Sigmoid colon (tissue), 4 donors: Measurements from ENCODE around the gene COX6B2.

ENCODE experiments used
- EP300 ChIP-seq, 4 donors: sonication (generic); formaldehyde crosslinking; IDR thresholded peaks; one replicate each; pipeline ENCODE4 v1.6.1; 2017; ENCODE audit warnings: antibody characterized with exemption in 4 of 4
- POLR2A ChIP-seq, 2 donors: fragments of 450-650 bp; IDR thresholded peaks; one replicate each; pipeline ENCODE4 v1.6.1; 2016; ENCODE audit warnings: antibody characterized with exemption in 2 of 2, mild to moderate bottlenecking in 2 of 2, moderate library complexity in 2 of 2
- POLR2AphosphoS5 ChIP-seq, 4 donors: sonication (generic); formaldehyde crosslinking; IDR thresholded peaks; one replicate each; pipeline ENCODE4 v1.6.1; 2017; ENCODE audit warnings: antibody characterized with exemption in 4 of 4
- TF ChIP-seq, protein P1 (sequence below), 4 experiments: fragments of 450-650 bp in 3 of 4; fragments of 200-600 bp in 1 of 4; IDR thresholded peaks; one replicate each; pipeline ENCODE4 v1.5.1; 2016 to 2019; ENCODE audit warnings: antibody characterized with exemption in 4 of 4, mild to moderate bottlenecking in 3 of 4, moderate library complexity in 2 of 4

DNA sequence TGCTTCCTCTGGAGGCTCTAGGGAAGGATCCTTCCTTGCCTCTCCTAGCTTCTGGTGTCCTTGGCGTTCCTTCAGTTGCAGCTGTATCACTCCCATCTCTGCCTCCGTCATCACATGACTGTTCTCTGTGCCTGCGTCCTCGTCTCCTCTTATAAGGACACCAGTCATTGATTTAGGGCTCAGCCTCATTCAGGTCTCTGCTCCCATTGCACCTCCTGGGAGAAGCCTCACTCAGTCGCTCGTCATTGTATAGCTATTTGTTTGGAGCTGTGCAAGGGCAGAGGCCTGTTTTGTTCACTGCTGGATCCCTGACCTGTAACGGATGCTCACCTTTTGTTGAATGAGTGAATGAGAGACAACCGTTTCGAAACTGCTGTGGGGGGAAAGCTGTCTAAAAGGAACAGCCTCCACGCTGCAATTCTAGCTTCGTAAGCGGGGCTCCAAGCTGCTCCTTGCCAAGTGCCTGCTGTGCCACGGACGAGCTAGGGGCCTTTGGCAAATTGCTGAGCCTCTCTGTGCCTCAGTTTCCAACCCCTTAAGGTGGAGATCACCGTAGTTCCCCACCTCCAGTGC, 53.5 kb downstream of the COX6B2 start:
- TF ChIP-seq, protein P1, sequence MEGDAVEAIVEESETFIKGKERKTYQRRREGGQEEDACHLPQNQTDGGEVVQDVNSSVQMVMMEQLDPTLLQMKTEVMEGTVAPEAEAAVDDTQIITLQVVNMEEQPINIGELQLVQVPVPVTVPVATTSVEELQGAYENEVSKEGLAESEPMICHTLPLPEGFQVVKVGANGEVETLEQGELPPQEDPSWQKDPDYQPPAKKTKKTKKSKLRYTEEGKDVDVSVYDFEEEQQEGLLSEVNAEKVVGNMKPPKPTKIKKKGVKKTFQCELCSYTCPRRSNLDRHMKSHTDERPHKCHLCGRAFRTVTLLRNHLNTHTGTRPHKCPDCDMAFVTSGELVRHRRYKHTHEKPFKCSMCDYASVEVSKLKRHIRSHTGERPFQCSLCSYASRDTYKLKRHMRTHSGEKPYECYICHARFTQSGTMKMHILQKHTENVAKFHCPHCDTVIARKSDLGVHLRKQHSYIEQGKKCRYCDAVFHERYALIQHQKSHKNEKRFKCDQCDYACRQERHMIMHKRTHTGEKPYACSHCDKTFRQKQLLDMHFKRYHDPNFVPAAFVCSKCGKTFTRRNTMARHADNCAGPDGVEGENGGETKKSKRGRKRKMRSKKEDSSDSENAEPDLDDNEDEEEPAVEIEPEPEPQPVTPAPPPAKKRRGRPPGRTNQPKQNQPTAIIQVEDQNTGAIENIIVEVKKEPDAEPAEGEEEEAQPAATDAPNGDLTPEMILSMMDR (IDR thresholded peaks at IDR 0.05) = no peak
- TF ChIP-seq POLR2AphosphoS5 (IDR thresholded peaks at IDR 0.05) = no peak
- TF ChIP-seq EP300 (IDR thresholded peaks at IDR 0.05) = no peak
- TF ChIP-seq POLR2A (IDR thresholded peaks at IDR 0.05) = no peak
